Measurements from ENCODE around the gene HYAL3. TPM values are rescaled to one million over a fixed set of nuclear protein-coding genes. Genes with fewer than 3 reads are reported as not detected.

Gene HYAL3
- total and polyA plus RNA-seq, 10 of the 15 experiments (the other 5 are each of a cell fraction or from before 2014, with no cell fraction given), result 0.37 to 4.2 (median 2.8) TPM

DNA sequence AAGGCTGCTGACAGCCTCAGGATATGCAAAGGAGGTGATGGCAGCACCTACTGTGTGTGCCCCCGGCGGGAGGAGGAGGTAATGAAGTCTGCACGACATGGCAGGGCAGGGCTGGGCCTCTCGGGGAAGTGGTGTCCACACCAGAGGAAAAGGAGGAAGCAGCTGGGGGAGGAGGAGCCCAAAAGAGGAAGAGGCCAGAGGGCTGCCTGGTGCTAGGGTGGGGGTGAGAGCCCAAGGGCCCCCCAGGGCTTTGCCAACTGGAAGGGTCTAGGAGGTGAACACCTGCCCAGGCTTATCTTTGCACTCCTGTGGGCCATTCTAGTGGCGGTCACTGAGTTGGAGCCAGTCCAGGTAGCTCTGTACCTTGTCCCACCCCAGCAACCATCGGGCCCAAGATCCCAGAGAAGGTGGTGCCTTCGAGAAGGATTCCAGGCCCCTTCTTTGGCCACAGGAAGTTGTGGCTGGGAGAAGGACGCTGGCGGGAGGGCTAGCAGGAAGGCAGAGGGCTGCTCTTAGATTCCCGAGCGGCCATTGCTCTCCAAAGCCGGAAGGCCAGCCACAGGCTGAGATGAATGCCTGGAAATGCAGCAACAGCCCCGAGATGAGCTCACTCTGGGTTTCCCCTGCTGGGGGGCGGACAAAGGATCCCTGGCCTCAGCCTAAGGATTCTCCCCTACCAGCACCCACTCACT, 56.2 kb downstream of the HYAL3 start (continued):
- TF ChIP-seq, protein P1, sequence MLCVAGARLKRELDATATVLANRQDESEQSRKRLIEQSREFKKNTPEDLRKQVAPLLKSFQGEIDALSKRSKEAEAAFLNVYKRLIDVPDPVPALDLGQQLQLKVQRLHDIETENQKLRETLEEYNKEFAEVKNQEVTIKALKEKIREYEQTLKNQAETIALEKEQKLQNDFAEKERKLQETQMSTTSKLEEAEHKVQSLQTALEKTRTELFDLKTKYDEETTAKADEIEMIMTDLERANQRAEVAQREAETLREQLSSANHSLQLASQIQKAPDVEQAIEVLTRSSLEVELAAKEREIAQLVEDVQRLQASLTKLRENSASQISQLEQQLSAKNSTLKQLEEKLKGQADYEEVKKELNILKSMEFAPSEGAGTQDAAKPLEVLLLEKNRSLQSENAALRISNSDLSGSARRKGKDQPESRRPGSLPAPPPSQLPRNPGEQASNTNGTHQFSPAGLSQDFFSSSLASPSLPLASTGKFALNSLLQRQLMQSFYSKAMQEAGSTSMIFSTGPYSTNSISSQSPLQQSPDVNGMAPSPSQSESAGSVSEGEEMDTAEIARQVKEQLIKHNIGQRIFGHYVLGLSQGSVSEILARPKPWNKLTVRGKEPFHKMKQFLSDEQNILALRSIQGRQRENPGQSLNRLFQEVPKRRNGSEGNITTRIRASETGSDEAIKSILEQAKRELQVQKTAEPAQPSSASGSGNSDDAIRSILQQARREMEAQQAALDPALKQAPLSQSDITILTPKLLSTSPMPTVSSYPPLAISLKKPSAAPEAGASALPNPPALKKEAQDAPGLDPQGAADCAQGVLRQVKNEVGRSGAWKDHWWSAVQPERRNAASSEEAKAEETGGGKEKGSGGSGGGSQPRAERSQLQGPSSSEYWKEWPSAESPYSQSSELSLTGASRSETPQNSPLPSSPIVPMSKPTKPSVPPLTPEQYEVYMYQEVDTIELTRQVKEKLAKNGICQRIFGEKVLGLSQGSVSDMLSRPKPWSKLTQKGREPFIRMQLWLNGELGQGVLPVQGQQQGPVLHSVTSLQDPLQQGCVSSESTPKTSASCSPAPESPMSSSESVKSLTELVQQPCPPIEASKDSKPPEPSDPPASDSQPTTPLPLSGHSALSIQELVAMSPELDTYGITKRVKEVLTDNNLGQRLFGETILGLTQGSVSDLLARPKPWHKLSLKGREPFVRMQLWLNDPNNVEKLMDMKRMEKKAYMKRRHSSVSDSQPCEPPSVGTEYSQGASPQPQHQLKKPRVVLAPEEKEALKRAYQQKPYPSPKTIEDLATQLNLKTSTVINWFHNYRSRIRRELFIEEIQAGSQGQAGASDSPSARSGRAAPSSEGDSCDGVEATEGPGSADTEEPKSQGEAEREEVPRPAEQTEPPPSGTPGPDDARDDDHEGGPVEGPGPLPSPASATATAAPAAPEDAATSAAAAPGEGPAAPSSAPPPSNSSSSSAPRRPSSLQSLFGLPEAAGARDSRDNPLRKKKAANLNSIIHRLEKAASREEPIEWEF (IDR thresholded peaks at IDR 0.05; ENCODE audit: insufficient replicate concordance, low read depth, low read length), result no peak
- no peak for TF ChIP-seq MXI1 (IDR thresholded peaks at IDR 0.05; ENCODE audit: low read depth, low read length)
- TF ChIP-seq MTA2 (IDR thresholded peaks at IDR 0.05; ENCODE audit: low read depth), result no peak
- TF ChIP-seq NBN (IDR thresholded peaks at IDR 0.05), result 0 out of 2 replicates have a peak, but pooled peaks have one; percentile 23
- TF ChIP-seq ZZZ3 (IDR thresholded peaks at IDR 0.05; ENCODE audit: control insufficient read depth, insufficient read length, low read depth), result no peak
- TF ChIP-seq NRF1 (conservative IDR thresholded peaks at IDR 0.05; ENCODE audit: low read depth, low read length), result no peak
- TF ChIP-seq PML (IDR thresholded peaks at IDR 0.05; ENCODE audit: low read length), result no peak
- TF ChIP-seq, protein P2, sequence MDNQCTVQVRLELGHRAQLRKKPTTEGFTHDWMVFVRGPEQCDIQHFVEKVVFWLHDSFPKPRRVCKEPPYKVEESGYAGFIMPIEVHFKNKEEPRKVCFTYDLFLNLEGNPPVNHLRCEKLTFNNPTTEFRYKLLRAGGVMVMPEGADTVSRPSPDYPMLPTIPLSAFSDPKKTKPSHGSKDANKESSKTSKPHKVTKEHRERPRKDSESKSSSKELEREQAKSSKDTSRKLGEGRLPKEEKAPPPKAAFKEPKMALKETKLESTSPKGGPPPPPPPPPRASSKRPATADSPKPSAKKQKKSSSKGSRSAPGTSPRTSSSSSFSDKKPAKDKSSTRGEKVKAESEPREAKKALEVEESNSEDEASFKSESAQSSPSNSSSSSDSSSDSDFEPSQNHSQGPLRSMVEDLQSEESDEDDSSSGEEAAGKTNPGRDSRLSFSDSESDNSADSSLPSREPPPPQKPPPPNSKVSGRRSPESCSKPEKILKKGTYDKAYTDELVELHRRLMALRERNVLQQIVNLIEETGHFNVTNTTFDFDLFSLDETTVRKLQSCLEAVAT (IDR thresholded peaks at IDR 0.05), result no peak
- TF ChIP-seq YY1 (IDR thresholded peaks at IDR 0.05; ENCODE audit: low read depth, low read length), result peak; percentile 76
- no peak for TF ChIP-seq RBBP5 (conservative IDR thresholded peaks at IDR 0.05)
- TF ChIP-seq, protein P3, sequence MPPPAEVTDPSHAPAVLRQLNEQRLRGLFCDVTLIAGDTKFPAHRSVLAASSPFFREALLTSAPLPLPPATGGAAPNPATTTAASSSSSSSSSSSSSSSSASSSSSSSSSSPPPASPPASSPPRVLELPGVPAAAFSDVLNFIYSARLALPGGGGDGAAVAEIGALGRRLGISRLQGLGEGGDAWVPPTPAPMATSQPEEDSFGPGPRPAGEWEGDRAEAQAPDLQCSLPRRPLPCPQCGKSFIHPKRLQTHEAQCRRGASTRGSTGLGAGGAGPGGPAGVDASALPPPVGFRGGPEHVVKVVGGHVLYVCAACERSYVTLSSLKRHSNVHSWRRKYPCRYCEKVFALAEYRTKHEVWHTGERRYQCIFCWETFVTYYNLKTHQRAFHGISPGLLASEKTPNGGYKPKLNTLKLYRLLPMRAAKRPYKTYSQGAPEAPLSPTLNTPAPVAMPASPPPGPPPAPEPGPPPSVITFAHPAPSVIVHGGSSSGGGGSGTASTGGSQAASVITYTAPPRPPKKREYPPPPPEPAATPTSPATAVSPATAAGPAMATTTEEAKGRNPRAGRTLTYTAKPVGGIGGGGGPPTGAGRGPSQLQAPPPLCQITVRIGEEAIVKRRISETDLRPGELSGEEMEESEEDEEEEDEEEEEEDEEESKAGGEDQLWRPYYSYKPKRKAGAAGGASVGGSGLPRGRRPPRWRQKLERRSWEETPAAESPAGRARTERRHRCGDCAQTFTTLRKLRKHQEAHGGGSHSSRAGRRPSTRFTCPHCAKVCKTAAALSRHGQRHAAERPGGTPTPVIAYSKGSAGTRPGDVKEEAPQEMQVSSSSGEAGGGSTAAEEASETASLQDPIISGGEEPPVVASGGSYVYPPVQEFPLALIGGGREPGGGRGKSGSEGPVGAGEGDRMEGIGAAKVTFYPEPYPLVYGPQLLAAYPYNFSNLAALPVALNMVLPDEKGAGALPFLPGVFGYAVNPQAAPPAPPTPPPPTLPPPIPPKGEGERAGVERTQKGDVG (CRISPR knock-in tag; IDR thresholded peaks at IDR 0.05), result no peak
- TF ChIP-seq BACH1 (IDR thresholded peaks at IDR 0.05; ENCODE audit: borderline replicate concordance), result no peak
- TF ChIP-seq IKZF1 (conservative IDR thresholded peaks at IDR 0.05), result peak; percentile 65
- TF ChIP-seq POU2F2 (IDR thresholded peaks at IDR 0.05; ENCODE audit: borderline replicate concordance, low read depth, low read length), result 0 out of 3 replicates have a peak, but pooled peaks have one; percentile 18
- peak; percentile 14 to 27; a peak in 2 of 4 replicates for TF ChIP-seq IKZF2 (IDR thresholded peaks at IDR 0.05)
- TF ChIP-seq ZNF592 (IDR thresholded peaks at IDR 0.05), result no peak

Measured in GM12878 (cell line).